Right cardiac atrium (tissue), 5 donors: ENCODE results near the gene FAR2. TPM values are rescaled to one million over a fixed set of nuclear protein-coding genes. Genes with fewer than 3 reads are reported as not detected.

Source experiments
- ATAC-seq, 2 donors: fragments of 200-7000 bp; cut with Tn5 transposase; one replicate each; pipeline versions ENCODE4 v1.8.0 to v1.9.1; 2020; ENCODE audit warnings: moderate library complexity in 2 of 2, mild to moderate bottlenecking in 1 of 2
- DNase-seq, 3 donors: peaks; one replicate each; pipeline ENCODE4 v3.0.0-alpha.2; 2020
- H3K27ac ChIP-seq: one replicate; pipeline ENCODE4 v1.5.1; 2013; ENCODE audit warnings: mild to moderate bottlenecking, low read length, control low read depth, moderate library complexity
- H3K27me3 ChIP-seq: one replicate; pipeline ENCODE4 v1.6.1; 2013; ENCODE audit not compliant: control insufficient read depth, insufficient read depth
- H3K4me1 ChIP-seq: one replicate; pipeline ENCODE4 v1.6.1; 2013; ENCODE audit warnings: low read length; ENCODE audit not compliant: control insufficient read depth, insufficient read depth
- H3K4me3 ChIP-seq: one replicate; pipeline ENCODE4 v1.5.1; 2013; ENCODE audit warnings: low read length, control low read depth
- H3K9me3 ChIP-seq: one replicate; pipeline ENCODE4 v1.6.1; 2013; ENCODE audit warnings: low read length; ENCODE audit not compliant: control insufficient read depth
- WGBS: extraction: QIAGEN DNeasy Blood & Tissue Kit; methylation state at CpG from one replicate; pipeline ENCODE4 v1.1.7; 2013; 5-methylcytosine and 5-hydroxymethylcytosine counted together
- intact Hi-C, 4 donors: fragments of 100-400 bp; cut with DNase I; formaldehyde crosslinking; loops; one replicate each; pipeline versions ENCODE4 v1.11.0 to v1.14.0; 2022 to 2023
- polyA plus RNA-seq: library from polyadenylated mRNA; stranded (reverse); fragments of 200-250 nt; gene quantifications from one replicate; pipeline ENCODE4 v1.2.3, GENCODE V29; 2013
- total RNA-seq, 4 donors: library from RNA; stranded (reverse); fragmentation: NEBNext Ultra II Directional; extraction: Animal tissue kit (Norgen Biotek cat#: 25700); gene quantifications; one replicate each; pipeline ENCODE4 v1.2.1, GENCODE V29; 2021
- donor health status: healthy with polysubstance abuse.
- donor health status: DM: no; HTN: yes; CAD: no.
- donor health status: DM: no; HTN: no; CAD: no.
- donor health status: DM: no; HTN: yes; CAD: no; lungs with severe emphysema.
- donor health status: DM: yes; HTN: yes; CAD: no.

FAR2 gene
- total and polyA plus RNA-seq, 5 donors = 2.5 to 9.7 (median 4.1) TPM

GRCh38 chr12:29207120-29207519 lies 58.0 kb downstream of the FAR2 start:
- 45% methylated on average over 5 of the region's 5 CpGs for WGBS
- ATAC-seq (peak; percentile 66 to 71), DNase-seq (no peak)
- Histone ChIP-seq H3K27me3 (no peaks in the 10 kb centered on the region), H3K9me3 (no peaks in the 10 kb centered on the region), H3K27ac (no peak overlapping the region), H3K4me1 (no peaks in the 10 kb centered on the region), H3K4me3 (no peak overlapping the region)
- intact Hi-C loops = no loop called here

- WGBS = 80% methylated on average over 2 of the region's 2 CpGs
- Histone ChIP-seq H3K27ac (no peak overlapping the region), H3K9me3 (no peaks in the 10 kb centered on the region), H3K27me3 (no peaks in the 10 kb centered on the region), H3K4me3 (no peak overlapping the region), H3K4me1 (no peaks in the 10 kb centered on the region)
- no peak for DNase-seq
- peak in 1 of 2 donors; percentile 63 for ATAC-seq
- intact Hi-C loops = no loop called here
These were observed 59.0 kb downstream of the FAR2 start for GRCh38 chr12:29208060-29208459.

GRCh38 chr12:29208936-29209701 lies 60.0 kb downstream of the FAR2 start:
- H3K9me3 ChIP-seq = no peaks in the 10 kb centered on the region

DNA sequence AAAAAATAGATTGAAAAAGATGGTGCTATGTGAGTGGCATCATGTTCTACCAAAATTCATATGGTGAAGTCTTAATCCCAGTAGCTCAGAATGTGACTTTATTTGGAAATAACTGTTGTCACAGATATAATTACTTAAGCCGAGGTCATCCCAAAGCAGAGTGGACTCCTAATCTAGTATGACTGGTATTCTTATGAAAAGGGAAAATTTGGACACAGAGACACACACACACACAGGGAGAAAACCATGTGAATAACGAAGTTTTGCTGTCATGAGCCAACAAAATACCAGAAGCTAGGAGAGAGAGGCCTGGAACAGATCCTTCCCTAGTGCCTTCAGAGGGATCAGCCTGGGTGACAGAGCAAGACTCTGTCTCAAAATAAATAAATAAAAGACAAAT lies 62.6 kb downstream of the FAR2 start:
- H3K27me3 ChIP-seq = no peaks in the 10 kb centered on the region
- H3K27ac ChIP-seq = no peak overlapping the region
- ATAC-seq (no peak), DNase-seq (no peak)
- 62% methylated on average over 2 of the region's 2 CpGs for WGBS
- intact Hi-C loops = no loop called here
- no peak overlapping the region for H3K4me3 ChIP-seq
- H3K4me1 ChIP-seq = no peaks in the 10 kb centered on the region
- H3K9me3 ChIP-seq = no peaks in the 10 kb centered on the region

More at GRCh38 chr12:29208936-29209701, 60.0 kb downstream of the FAR2 start:
- intact Hi-C loops = no loop called here
- no peaks in the 10 kb centered on the region for H3K27me3 ChIP-seq
- H3K27ac ChIP-seq = no peak overlapping the region
- H3K4me1 ChIP-seq = no peaks in the 10 kb centered on the region
- H3K4me3 ChIP-seq = no peak overlapping the region
- DNase-seq (no peak), ATAC-seq (no peak)
- 77% methylated on average over 3 of the region's 3 CpGs for WGBS

GRCh38 chr12:29212682-29213403 lies 63.8 kb downstream of the FAR2 start:
- WGBS = 30% methylated on average over 4 of the region's 4 CpGs
- Histone ChIP-seq H3K27ac (no peak overlapping the region), H3K4me1 (peaks cover 2% of the 10 kb centered on the region), H3K27me3 (no peaks in the 10 kb centered on the region), H3K9me3 (no peaks in the 10 kb centered on the region), H3K4me3 (no peak overlapping the region)
- DNase-seq (no peak), ATAC-seq (peak; percentile 43 to 51)
- intact Hi-C loops = no loop called here

- DNase-seq (no peak), ATAC-seq (no peak)
- no peaks in the 10 kb centered on the region for H3K27me3 ChIP-seq
- intact Hi-C loops = no loop called here
- no peak overlapping the region for H3K4me3 ChIP-seq
- no peak overlapping the region for H3K27ac ChIP-seq
- peaks cover 2% of the 10 kb centered on the region for H3K4me1 ChIP-seq
- 77% methylated on average over 2 of the region's 2 CpGs for WGBS
- H3K9me3 ChIP-seq = no peaks in the 10 kb centered on the region
These were observed 67.2 kb downstream of the FAR2 start for GRCh38 chr12:29216266-29216665.

DNA sequence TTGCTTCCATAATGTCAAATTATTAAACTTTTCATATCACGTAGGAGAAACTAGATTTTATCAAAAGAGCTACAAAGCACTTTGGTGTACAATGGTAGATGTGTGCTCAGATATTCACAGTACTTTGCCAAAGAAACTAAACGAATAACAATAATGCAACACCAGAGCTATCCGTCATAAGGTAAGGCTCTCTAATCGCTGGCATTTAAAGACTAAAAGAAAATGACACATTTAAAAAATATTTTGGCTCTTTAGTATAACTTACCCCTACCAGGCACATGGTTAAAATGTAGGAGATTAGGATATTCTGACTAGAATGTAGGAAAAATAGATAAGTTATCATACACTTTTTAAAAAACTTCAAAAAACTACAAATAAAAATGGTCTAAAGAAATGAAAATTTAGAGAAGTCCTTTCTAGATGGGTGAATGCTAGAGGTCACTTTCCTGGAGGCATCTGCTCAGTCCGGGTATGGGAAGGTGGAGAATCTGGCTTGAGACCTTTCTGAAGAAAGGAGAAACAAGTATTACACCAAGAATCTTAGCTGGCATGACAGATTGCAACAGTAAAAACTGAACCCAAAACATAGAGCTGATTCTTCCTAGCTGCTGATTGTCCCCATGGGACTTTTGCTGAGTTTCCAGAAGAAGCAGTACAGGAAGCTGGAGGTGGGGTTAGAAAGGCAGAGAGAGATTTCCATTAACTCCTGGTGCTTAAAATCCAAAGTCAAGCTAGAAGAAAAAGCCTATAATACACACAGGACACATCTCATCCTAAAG lies 67.9 kb downstream of the FAR2 start:
- Histone ChIP-seq H3K9me3 (no peaks in the 10 kb centered on the region), H3K4me1 (peaks cover 2% of the 10 kb centered on the region), H3K4me3 (no peak overlapping the region), H3K27ac (no peak overlapping the region), H3K27me3 (no peaks in the 10 kb centered on the region)
- DNase-seq (no peak), ATAC-seq (peak; percentile 19 to 70)
- WGBS = 45% methylated on average over 5 of the region's 5 CpGs
- intact Hi-C loops = no loop called here

DNA sequence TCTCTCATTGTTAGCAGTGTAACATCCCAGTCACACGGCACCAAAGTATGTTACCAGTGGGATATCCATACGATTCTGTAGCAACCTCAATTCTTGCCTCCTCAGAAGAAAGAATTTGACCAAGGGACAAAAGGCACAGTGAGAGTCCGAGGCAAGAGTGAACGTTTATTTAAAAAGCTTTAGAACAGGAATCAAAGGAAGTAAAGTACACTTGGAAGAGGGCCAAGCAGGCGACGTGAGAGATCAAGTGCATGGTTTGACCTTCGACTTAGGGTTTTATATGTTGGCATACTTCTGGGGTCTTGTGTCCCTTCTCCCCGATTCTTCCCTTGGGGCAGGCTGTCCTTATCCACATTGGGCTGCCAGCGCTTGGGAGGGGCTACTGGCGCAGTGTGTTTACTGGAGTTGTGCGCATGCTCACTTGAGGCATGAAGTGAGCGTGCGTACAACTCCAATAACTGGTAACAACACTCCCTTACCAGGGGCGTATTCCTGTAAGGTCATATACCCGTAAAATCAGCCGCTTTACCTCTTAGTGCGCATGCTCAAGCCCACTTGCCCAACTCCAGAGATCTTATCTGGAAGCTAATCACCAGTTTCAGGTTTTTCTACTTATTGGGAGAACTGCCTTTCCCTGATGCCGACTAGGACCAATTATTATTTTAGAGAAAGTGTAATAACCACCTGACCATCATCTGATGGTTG lies 71.7 kb downstream of the FAR2 start:
- 90% methylated on average over 18 of the region's 18 CpGs for WGBS
- intact Hi-C loops = no loop called here
- Histone ChIP-seq H3K9me3 (no peaks in the 10 kb centered on the region), H3K27ac (no peak overlapping the region), H3K27me3 (no peaks in the 10 kb centered on the region), H3K4me1 (peaks cover 2% of the 10 kb centered on the region), H3K4me3 (no peak overlapping the region)
- ATAC-seq (no peak), DNase-seq (no peak)

DNA sequence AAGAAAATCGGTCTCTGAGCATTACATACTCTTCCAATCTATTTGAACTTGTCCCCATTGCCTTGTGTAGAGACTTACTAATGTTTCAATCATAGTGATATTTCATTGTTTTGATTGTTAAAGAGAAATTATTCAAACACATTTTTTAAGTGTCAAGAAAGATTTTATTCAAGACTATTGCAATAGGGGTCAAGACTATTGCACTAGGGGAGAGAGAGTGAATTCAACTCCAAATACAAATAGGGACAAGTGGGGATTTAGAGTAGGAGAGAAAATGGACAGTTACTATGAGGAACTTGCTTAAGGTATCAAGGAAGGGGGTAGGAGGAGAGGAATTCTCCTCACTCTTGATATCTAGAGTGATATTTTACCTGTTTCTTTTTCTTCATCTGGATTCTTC lies 73.1 kb downstream of the FAR2 start:
- no peaks in the 10 kb centered on the region for H3K9me3 ChIP-seq
- no peak overlapping the region for H3K4me3 ChIP-seq
- intact Hi-C loops = no loop called here
- H3K4me1 ChIP-seq = no peaks in the 10 kb centered on the region
- H3K27me3 ChIP-seq = no peaks in the 10 kb centered on the region
- DNase-seq (no peak), ATAC-seq (no peak)
- WGBS = 95% methylated on average over 1 of the region's 1 CpG
- no peak overlapping the region for H3K27ac ChIP-seq

DNA sequence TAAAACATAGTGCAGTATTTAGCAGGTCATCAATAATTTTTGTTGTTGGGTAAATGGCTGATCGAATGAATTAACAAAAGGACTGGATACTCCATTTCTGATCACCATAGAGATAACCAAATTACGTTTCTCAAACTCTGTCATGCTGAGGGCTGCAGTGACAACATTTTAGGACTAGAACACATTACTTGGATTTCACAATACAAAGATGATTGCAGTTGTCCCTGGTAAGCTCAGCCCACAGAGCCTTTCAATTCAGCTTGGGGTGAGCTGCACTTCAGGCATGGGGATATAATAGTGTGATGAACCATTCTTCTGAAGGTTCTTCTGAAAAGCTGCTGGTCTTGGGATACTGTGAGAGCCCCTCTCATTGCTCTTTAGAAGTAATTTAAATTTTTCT lies 74.3 kb downstream of the FAR2 start:
- DNase-seq = no peak
- no peaks in the 10 kb centered on the region for H3K9me3 ChIP-seq
- no peak overlapping the region for H3K4me3 ChIP-seq
- no peaks in the 10 kb centered on the region for H3K4me1 ChIP-seq
- H3K27ac ChIP-seq = no peak overlapping the region
- H3K27me3 ChIP-seq = no peaks in the 10 kb centered on the region
- intact Hi-C loops = no loop called here
- ATAC-seq = no peak
- 79% methylated on average over 2 of the region's 2 CpGs for WGBS
